Endothelial cell (in vitro differentiated cells): ENCODE data around the gene ECE1. TPM values are rescaled to one million over a fixed set of nuclear protein-coding genes. Genes with fewer than 3 reads are reported as not detected.

Experiments
- DNase-seq: peaks from one replicate; pipeline ENCODE4 v3.0.0; 2021; ENCODE audit warnings: low spot score
- H3K27ac Mint-ChIP-seq: one replicate; pipeline ENCODE4 v1.8.0; 2021; ENCODE audit warnings: mixed read lengths, inconsistent platforms; ENCODE audit not compliant: unreplicated experiment
- H3K27me3 Mint-ChIP-seq: one replicate; pipeline ENCODE4 v1.8.0; 2021; ENCODE audit warnings: mild to moderate bottlenecking, moderate library complexity, mixed read lengths, inconsistent platforms; ENCODE audit not compliant: unreplicated experiment
- H3K36me3 Mint-ChIP-seq: one replicate; pipeline ENCODE4 v1.8.0; 2021; ENCODE audit warnings: mild to moderate bottlenecking, low read depth, mixed read lengths, inconsistent platforms; ENCODE audit not compliant: unreplicated experiment
- H3K4me1 Mint-ChIP-seq: one replicate; pipeline ENCODE4 v1.8.0; 2021; ENCODE audit warnings: mild to moderate bottlenecking, mixed read lengths, inconsistent platforms; ENCODE audit not compliant: unreplicated experiment
- H3K4me3 Mint-ChIP-seq: one replicate; pipeline ENCODE4 v1.8.0; 2021; ENCODE audit warnings: mild to moderate bottlenecking, mixed read lengths, inconsistent platforms; ENCODE audit not compliant: unreplicated experiment
- H3K9me3 Mint-ChIP-seq: one replicate; pipeline ENCODE4 v1.8.0; 2021; ENCODE audit warnings: mixed read lengths, inconsistent platforms; ENCODE audit not compliant: unreplicated experiment
- CTCF ChIP-seq: fragments of 200-600 bp; sonication (generic); IDR thresholded peaks from one replicate; pipeline ENCODE4 v1.5.0; 2021; ENCODE audit warnings: antibody characterized with exemption; ENCODE audit not compliant: unreplicated experiment
- total RNA-seq: library from RNA; stranded (reverse); fragmentation: NEBNext Ultra II Directional; extraction: Animal tissue kit (Norgen Biotek cat#: 25700); gene quantifications from one replicate; pipeline ENCODE4 v1.2.1, GENCODE V29; 2021; ENCODE audit not compliant: unreplicated experiment

Gene ECE1
- total RNA-seq, 1 donor from 2014 or later: 328 TPM

- Mint-ChIP-seq H3K9me3 (no peaks in the 10 kb centered on the region), H3K4me3 (peak overlapping the region; percentile 82), H3K27ac (peak overlapping the region; percentile 93), H3K36me3 (peaks cover 16% of the 10 kb centered on the region), H3K4me1 (peaks cover 77% of the 10 kb centered on the region), H3K27me3 (peaks cover 12% of the 10 kb centered on the region)
- TF ChIP-seq CTCF: no peak
- no peak for DNase-seq
Observed at GRCh38 chr1:21277180-21277579, 13.1 kb downstream of the ECE1 start.

- H3K4me3 Mint-ChIP-seq: no peak overlapping the region
- DNase-seq: no peak
- H3K27me3 Mint-ChIP-seq: peaks cover 9% of the 10 kb centered on the region
- no peak for TF ChIP-seq CTCF
- H3K9me3 Mint-ChIP-seq: no peaks in the 10 kb centered on the region
- peak overlapping the region; percentile 57 for H3K27ac Mint-ChIP-seq
- H3K4me1 Mint-ChIP-seq: peaks cover 52% of the 10 kb centered on the region
- H3K36me3 Mint-ChIP-seq: peaks cover 50% of the 10 kb centered on the region
Observed at GRCh38 chr1:21272540-21272939, 17.7 kb downstream of the ECE1 start.

GRCh38 chr1:21271550-21271949, 18.7 kb downstream of the ECE1 start:
- no peaks in the 10 kb centered on the region for H3K9me3 Mint-ChIP-seq
- H3K27me3 Mint-ChIP-seq: peaks cover 9% of the 10 kb centered on the region
- DNase-seq: no peak
- no peak overlapping the region for H3K27ac Mint-ChIP-seq
- H3K4me3 Mint-ChIP-seq: peak overlapping the region; percentile 15
- H3K36me3 Mint-ChIP-seq: peaks cover 57% of the 10 kb centered on the region
- no peak for TF ChIP-seq CTCF
- peaks cover 43% of the 10 kb centered on the region for H3K4me1 Mint-ChIP-seq

GRCh38 chr1:21270086-21270689, 20.1 kb downstream of the ECE1 start:
- Mint-ChIP-seq H3K9me3 (no peaks in the 10 kb centered on the region), H3K4me3 (peak overlapping the region; percentile 62), H3K27me3 (peaks cover 9% of the 10 kb centered on the region), H3K27ac (peak overlapping the region; percentile 44), H3K36me3 (peaks cover 57% of the 10 kb centered on the region), H3K4me1 (peaks cover 34% of the 10 kb centered on the region)
- peak; percentile 88 for DNase-seq
- peak; percentile 83 for TF ChIP-seq CTCF

- Mint-ChIP-seq H3K27me3 (peaks cover 12% of the 10 kb centered on the region), H3K27ac (no peak overlapping the region), H3K4me1 (peaks cover 28% of the 10 kb centered on the region), H3K4me3 (no peak overlapping the region), H3K36me3 (peaks cover 62% of the 10 kb centered on the region), H3K9me3 (no peaks in the 10 kb centered on the region)
- TF ChIP-seq CTCF: no peak
- no peak for DNase-seq
Observed at GRCh38 chr1:21269461-21270085, 20.7 kb downstream of the ECE1 start.
